OCI-LY7 (cell line): ENCODE data around the gene TRAF6. TPM values are rescaled to one million over a fixed set of nuclear protein-coding genes. Genes with fewer than 3 reads are reported as not detected.

Experiments used
- BruUV-seq: library from RNA; stranded (reverse); fragments of 400-500 nt; replicated peaks from 2 replicates; lab custom pipeline; 2021; lab: Mats Ljungman, UMichigan
- CTCF ChIA-PET: fragments of 300-600 bp; sonication (Branson Sonifier 250); formaldehyde crosslinking; loops from one replicate; lab custom pipeline; 2022; ENCODE audit warnings: antibody characterized with exemption; ENCODE audit not compliant: unreplicated experiment; lab: Charles Lee
- POLR2A ChIA-PET: fragments of 300-600 bp; sonication (Branson Sonifier 250); formaldehyde crosslinking; loops from one replicate; lab custom pipeline; 2022; ENCODE audit warnings: antibody characterized with exemption; lab: Charles Lee
- DNase-seq: peaks from one replicate; pipeline ENCODE4 v3.0.0-alpha.2; 2015; ENCODE audit warnings: low spot score
- H2AFZ ChIP-seq: fragments of 200-600 bp; sonication (generic), shearing (Covaris generic); 2 replicates; pipeline ENCODE4 v1.6.1; 2014; ENCODE audit warnings: mild to moderate bottlenecking, antibody characterized with exemption, low read length, moderate library complexity
- H3K27ac ChIP-seq: fragments of 200-600 bp; sonication (generic); 2 replicates; pipeline ENCODE4 v1.5.1; 2014; ENCODE audit warnings: mixed run types, low read depth, mild to moderate bottlenecking, moderate library complexity, low read length, inconsistent platforms; ENCODE audit not compliant: poor library complexity, severe bottlenecking
- H3K36me3 ChIP-seq: fragments of 200-600 bp; sonication (generic); 2 replicates; pipeline ENCODE4 v1.6.1; 2014; ENCODE audit warnings: mild to moderate bottlenecking, antibody characterized with exemption, low read length, moderate library complexity, mixed read lengths; ENCODE audit not compliant: insufficient read depth
- H3K4me1 ChIP-seq: fragments of 200-600 bp; sonication (generic); 2 replicates; pipeline ENCODE4 v1.5.1; 2014; ENCODE audit warnings: mild to moderate bottlenecking, low read length; ENCODE audit not compliant: insufficient read depth, poor library complexity, severe bottlenecking
- H3K4me2 ChIP-seq: fragments of 200-600 bp; sonication (generic); 2 replicates; pipeline ENCODE4 v1.6.1; 2014; ENCODE audit warnings: mild to moderate bottlenecking, low read length
- H3K4me3 ChIP-seq: fragments of 200-600 bp; sonication (generic); 2 replicates; pipeline ENCODE4 v1.5.1; 2014; ENCODE audit warnings: mild to moderate bottlenecking, low read depth, low read length; ENCODE audit not compliant: poor library complexity, severe bottlenecking
- H3K79me2 ChIP-seq: fragments of 200-600 bp; sonication (generic); 2 replicates; pipeline ENCODE4 v1.6.1; 2016; ENCODE audit warnings: low read depth, mild to moderate bottlenecking, low read length, moderate library complexity, mixed read lengths; ENCODE audit not compliant: insufficient read depth
- H3K9me2 ChIP-seq: fragments of 200-600 bp; sonication (generic); 2 replicates; pipeline ENCODE4 v1.6.1; 2016; ENCODE audit warnings: mild to moderate bottlenecking, low read length, mixed read lengths; ENCODE audit not compliant: insufficient read depth
- H3K9me3 ChIP-seq: fragments of 200-600 bp; sonication (generic); 2 replicates; pipeline ENCODE4 v1.6.1; 2014; ENCODE audit warnings: mild to moderate bottlenecking, mixed run types, low read length, mixed read lengths
- H4K20me1 ChIP-seq: fragments of 200-600 bp; sonication (generic); 2 replicates; pipeline ENCODE4 v1.6.1; 2014; ENCODE audit warnings: mild to moderate bottlenecking, antibody characterized with exemption, low read length, moderate library complexity, mixed read lengths; ENCODE audit not compliant: insufficient read depth
- EZH2phosphoT487 ChIP-seq: fragments of 200-600 bp; sonication (generic); IDR thresholded peaks from 2 replicates; pipeline ENCODE4 v1.6.1; 2018; ENCODE audit warnings: low read depth, borderline replicate concordance, mild to moderate bottlenecking, mixed run types, antibody characterized with exemption, low read length, moderate library complexity, mixed read lengths
- intact Hi-C: fragments of 100-400 bp; cut with micrococcal nuclease; formaldehyde crosslinking; loops from one replicate; pipeline ENCODE4 v1.10.0; 2022; ENCODE audit not compliant: unreplicated experiment
- total RNA-seq, 2 experiments: library from RNA; depleted of rRNA in 1 of 2; stranded (reverse); fragments of >200 nt in 1 of 2; shearing (Covaris generic) in 1 of 2; gene quantifications; 2 replicates each; pipeline ENCODE4 v1.2.3, GENCODE V29; 2014 to 2022
- TF ChIP-seq, protein P1 (sequence below): fragments of 200-600 bp; sonication (generic); conservative IDR thresholded peaks from 2 replicates; pipeline ENCODE4 v1.5.1; 2014; ENCODE audit warnings: mild to moderate bottlenecking, antibody characterized with exemption, low read length, moderate library complexity, mixed read lengths

Gene TRAF6
- total RNA-seq, 2 experiments from 2014 or later = 5.5 to 10.2 TPM

DNA sequence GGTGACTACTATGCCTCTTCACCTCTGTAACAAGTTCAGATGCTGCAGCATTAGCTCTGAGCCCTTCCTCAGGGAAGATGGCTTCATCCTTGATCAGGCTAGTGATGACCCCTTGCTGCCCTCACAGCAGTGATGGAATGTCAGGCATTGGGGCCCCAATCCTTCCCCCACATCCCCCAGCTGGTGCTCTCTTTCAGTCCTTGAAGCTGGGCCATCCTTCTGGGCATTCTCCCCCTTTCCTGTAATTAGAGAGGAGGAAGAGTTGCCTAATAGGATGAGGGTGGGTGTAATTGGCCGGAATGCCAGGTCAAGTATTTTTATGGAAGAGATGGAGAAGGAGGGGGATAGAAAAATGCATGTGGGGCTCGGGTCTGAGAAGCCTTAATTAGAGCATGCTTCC lies 62.6 kb downstream of the TRAF6 start:
- POLR2A ChIA-PET = interaction anchor here (1.1 kb wide), 1 partner anchor 11 kb away, joined by 3 read pairs; no protein-coding TSS in a partner anchor
- no peaks in the 10 kb centered on the region for H4K20me1 ChIP-seq
- no peak overlapping the region for H3K27ac ChIP-seq
- peaks cover 9% of the 10 kb centered on the region for H3K4me1 ChIP-seq
- no TSS peak for BruUV-seq
- DNase-seq = no peak
- no peak overlapping the region for H2AFZ ChIP-seq
- intact Hi-C loops = no loop called here
- no peaks in the 10 kb centered on the region for H3K9me2 ChIP-seq
- H3K4me2 ChIP-seq = no peak overlapping the region
- TF ChIP-seq EZH2phosphoT487 = no peak
- TF ChIP-seq, protein P1, sequence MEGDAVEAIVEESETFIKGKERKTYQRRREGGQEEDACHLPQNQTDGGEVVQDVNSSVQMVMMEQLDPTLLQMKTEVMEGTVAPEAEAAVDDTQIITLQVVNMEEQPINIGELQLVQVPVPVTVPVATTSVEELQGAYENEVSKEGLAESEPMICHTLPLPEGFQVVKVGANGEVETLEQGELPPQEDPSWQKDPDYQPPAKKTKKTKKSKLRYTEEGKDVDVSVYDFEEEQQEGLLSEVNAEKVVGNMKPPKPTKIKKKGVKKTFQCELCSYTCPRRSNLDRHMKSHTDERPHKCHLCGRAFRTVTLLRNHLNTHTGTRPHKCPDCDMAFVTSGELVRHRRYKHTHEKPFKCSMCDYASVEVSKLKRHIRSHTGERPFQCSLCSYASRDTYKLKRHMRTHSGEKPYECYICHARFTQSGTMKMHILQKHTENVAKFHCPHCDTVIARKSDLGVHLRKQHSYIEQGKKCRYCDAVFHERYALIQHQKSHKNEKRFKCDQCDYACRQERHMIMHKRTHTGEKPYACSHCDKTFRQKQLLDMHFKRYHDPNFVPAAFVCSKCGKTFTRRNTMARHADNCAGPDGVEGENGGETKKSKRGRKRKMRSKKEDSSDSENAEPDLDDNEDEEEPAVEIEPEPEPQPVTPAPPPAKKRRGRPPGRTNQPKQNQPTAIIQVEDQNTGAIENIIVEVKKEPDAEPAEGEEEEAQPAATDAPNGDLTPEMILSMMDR = no peak
- CTCF ChIA-PET = no interaction called here
- H3K4me3 ChIP-seq = no peak overlapping the region
- H3K79me2 ChIP-seq = no peaks in the 10 kb centered on the region
- H3K9me3 ChIP-seq = no peaks in the 10 kb centered on the region
- no peaks in the 10 kb centered on the region for H3K36me3 ChIP-seq

DNA sequence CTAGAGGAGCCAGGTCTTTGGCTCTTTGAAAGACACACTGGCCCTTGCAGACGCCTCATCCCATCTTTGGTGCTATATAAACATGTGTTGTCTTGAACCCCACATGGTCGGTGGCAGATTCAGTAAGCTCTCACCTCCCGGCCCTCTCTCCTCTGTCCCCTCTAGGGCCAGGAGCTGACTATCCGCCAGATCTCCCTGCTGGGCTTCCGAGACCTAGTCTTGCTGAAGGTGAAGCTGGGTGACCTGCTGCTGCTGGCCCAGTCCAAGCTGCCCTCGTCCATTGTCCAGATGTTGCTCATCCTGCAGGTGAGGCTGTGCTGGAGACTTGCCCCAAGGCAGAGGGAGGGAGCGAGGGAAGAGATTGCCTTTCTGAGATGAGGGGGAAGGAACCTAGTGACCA lies 63.9 kb downstream of the TRAF6 start:
- Histone ChIP-seq H4K20me1 (no peaks in the 10 kb centered on the region), H3K4me3 (no peak overlapping the region), H3K9me2 (no peaks in the 10 kb centered on the region), H3K79me2 (no peaks in the 10 kb centered on the region), H3K36me3 (no peaks in the 10 kb centered on the region), H2AFZ (no peak overlapping the region), H3K4me1 (peaks cover 9% of the 10 kb centered on the region), H3K27ac (no peak overlapping the region), H3K4me2 (no peak overlapping the region), H3K9me3 (no peaks in the 10 kb centered on the region)
- DNase-seq = no peak
- no peak for TF ChIP-seq EZH2phosphoT487
- TF ChIP-seq, protein P1 = no peak
- intact Hi-C loops = no loop called here
- CTCF ChIA-PET = no interaction called here
- POLR2A ChIA-PET = interaction anchor here (1.1 kb wide), 1 partner anchor 10 kb away, joined by 3 read pairs; no protein-coding TSS in a partner anchor
- no TSS peak for BruUV-seq

DNA sequence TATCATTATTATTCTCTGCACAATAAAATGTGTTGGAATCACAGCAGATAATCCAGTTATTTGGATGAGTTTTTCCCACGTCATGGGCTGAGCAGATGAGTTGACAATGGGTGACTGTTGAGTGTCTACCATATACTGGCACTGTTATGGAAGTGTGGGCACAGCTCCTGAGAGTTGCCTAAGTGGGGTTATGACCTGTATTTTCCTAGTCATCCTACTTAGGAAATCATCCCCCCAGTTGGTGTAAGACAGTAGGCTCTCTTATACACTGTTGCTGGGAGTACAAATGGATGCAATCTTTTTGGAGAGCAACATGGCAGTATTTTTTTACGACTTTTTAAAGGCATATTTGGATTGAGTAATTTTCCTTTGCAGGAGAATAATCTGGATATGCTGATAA lies 66.4 kb downstream of the TRAF6 start:
- no peak for DNase-seq
- Histone ChIP-seq H3K9me3 (no peaks in the 10 kb centered on the region), H3K27ac (no peak overlapping the region), H4K20me1 (no peaks in the 10 kb centered on the region), H3K4me2 (no peak overlapping the region), H3K4me1 (no peaks in the 10 kb centered on the region), H3K36me3 (no peaks in the 10 kb centered on the region), H3K79me2 (no peaks in the 10 kb centered on the region), H3K4me3 (no peak overlapping the region), H2AFZ (no peak overlapping the region), H3K9me2 (no peaks in the 10 kb centered on the region)
- BruUV-seq = no TSS peak
- ChIA-PET CTCF (no interaction called here), POLR2A (no interaction called here)
- TF ChIP-seq EZH2phosphoT487 = no peak
- TF ChIP-seq, protein P1 = no peak
- intact Hi-C loops = no loop called here
